Stomach (tissue), 9 donors: Measurements from ENCODE around the gene BICD1. TPM values are rescaled to one million over a fixed set of nuclear protein-coding genes. Genes with fewer than 3 reads are reported as not detected.

Experiments used
- DNase-seq, 2 donors: peaks; one replicate each; pipeline versions ENCODE4 v3.0.0 to v3.0.0-alpha.2; 2013 to 2019
- H3K27ac ChIP-seq, 5 donors: fragments of 200-600 bp in 4 of 5; sonication (generic) in 4 of 5; one replicate each; pipeline ENCODE4 v1.5.1; 2013 to 2019; ENCODE audit warnings: mild to moderate bottlenecking in 1 of 5, moderate library complexity in 1 of 5
- H3K27me3 ChIP-seq, 3 donors: fragments of 200-600 bp; sonication (generic); one replicate each; pipeline ENCODE4 v1.5.1; 2017 to 2019; ENCODE audit warnings: mixed run types in 1 of 3
- H3K36me3 ChIP-seq, 4 donors: fragments of 200-600 bp; sonication (generic); 1 replicate in 3 of 4; 2 replicates in 1 of 4; pipeline ENCODE4 v1.5.1; 2016 to 2019
- H3K4me1 ChIP-seq, 4 donors: fragments of 200-600 bp; sonication (generic); one replicate each; pipeline ENCODE4 v1.5.1; 2016 to 2019
- H3K4me3 ChIP-seq, 4 donors: fragments of 200-600 bp; sonication (generic) in 3 of 4; one replicate each; pipeline ENCODE4 v1.5.1; 2016 to 2019; ENCODE audit warnings: mild to moderate bottlenecking in 1 of 4
- H3K9me3 ChIP-seq, 4 donors: fragments of 200-600 bp; sonication (generic); one replicate each; pipeline ENCODE4 v1.5.1; 2016 to 2019
- CTCF ChIP-seq, 7 experiments: fragments of 450-650 bp in 4 of 7; fragments of 200-600 bp in 3 of 7; sonication (generic) in 3 of 7; IDR thresholded peaks; one replicate each; pipeline ENCODE4 v1.5.1; 2016 to 2019; ENCODE audit warnings: antibody characterized with exemption in 7 of 7, control low read depth in 2 of 7, mild to moderate bottlenecking in 1 of 7
- EP300 ChIP-seq: sonication (generic); formaldehyde crosslinking; IDR thresholded peaks from one replicate; pipeline ENCODE4 v1.6.1; 2017; ENCODE audit warnings: antibody characterized with exemption
- POLR2A ChIP-seq, 4 donors: fragments of 450-650 bp; IDR thresholded peaks; one replicate each; pipeline ENCODE4 v1.6.1; 2016; ENCODE audit warnings: antibody characterized with exemption in 4 of 4, control low read depth in 2 of 4, mild to moderate bottlenecking in 1 of 4, moderate library complexity in 1 of 4
- POLR2AphosphoS5 ChIP-seq, 3 donors: sonication (generic); formaldehyde crosslinking; IDR thresholded peaks; one replicate each; pipeline ENCODE4 v1.6.1; 2016; ENCODE audit warnings: antibody characterized with exemption in 3 of 3
- WGBS, 5 donors: extraction: QIAGEN DNeasy Blood & Tissue Kit in 3 of 5; methylation state at CpG; one replicate each; pipeline versions ENCODE4 v1.1.5 to v1.1.7; 2013 to 2018; 5-methylcytosine and 5-hydroxymethylcytosine counted together
- intact Hi-C: fragments of 100-400 bp; cut with DNase I; formaldehyde crosslinking; loops from one replicate; pipeline ENCODE4 v1.15.1; 2023; ENCODE audit warnings: low total_unique reads
- polyA plus RNA-seq, 3 donors: library from polyadenylated mRNA; stranded (reverse); fragments of 200-250 nt; gene quantifications; one replicate each; pipeline ENCODE4 v1.2.3, GENCODE V29; 2013
- total RNA-seq, 5 donors: library from RNA; depleted of rRNA; stranded (reverse); fragments of >200 nt; gene quantifications; one replicate each; pipeline versions ENCODE4 v1.1.0 to v1.2.3, GENCODE V29; 2014 to 2016
- donor health status: healthy with polysubstance abuse.
- donor health status: Bipolar disorder and iron deficiency.
- donor health status: healthy.

The BICD1 gene
- total and polyA plus RNA-seq, 8 donors, result 1.6 to 17.3 (median 2.1) TPM

DNA sequence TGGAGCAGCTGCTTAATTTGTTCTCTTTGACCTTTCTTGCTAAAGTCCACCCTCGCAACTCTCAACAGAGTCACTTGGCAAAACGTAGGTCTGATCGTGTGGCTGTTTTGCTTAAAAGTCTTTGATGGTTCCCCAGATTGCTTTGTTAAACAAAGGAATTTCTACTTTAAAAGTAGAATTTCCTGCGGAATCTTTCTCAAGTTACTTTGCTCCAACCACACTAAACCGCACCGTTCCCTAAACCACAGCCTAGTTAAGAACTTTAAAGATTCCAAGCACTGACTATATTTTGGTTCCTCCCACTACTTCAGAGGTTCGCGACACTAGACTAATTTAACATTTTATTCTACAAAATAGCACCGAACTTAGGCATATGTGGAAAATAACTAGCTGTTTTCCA lies 177.9 kb downstream of the BICD1 start:
- intact Hi-C loops, result no loop called here
- DNase-seq, result no peak
- Histone ChIP-seq H3K36me3 (no peaks in the 10 kb centered on the region), H3K27me3 (no peaks in the 10 kb centered on the region), H3K9me3 (no peaks in the 10 kb centered on the region), H3K27ac (no peak overlapping the region), H3K4me3 (no peak overlapping the region), H3K4me1 (no peaks in the 10 kb centered on the region)
- TF ChIP-seq POLR2AphosphoS5 (IDR thresholded peaks at IDR 0.05) (no peak), EP300 (no peak), POLR2A (IDR thresholded peaks at IDR 0.05) (no peak), CTCF (IDR thresholded peaks at IDR 0.05) (no peak)
- WGBS, 5 donors, result 82 to 89% (median 88%) methylated on average over 9 of the region's 9 CpGs

- TF ChIP-seq POLR2AphosphoS5 (IDR thresholded peaks at IDR 0.05) (no peak), EP300 (no peak), CTCF (IDR thresholded peaks at IDR 0.05) (no peak), POLR2A (IDR thresholded peaks at IDR 0.05) (no peak)
- H3K36me3 ChIP-seq, result no peaks in the 10 kb centered on the region
- H3K4me1 ChIP-seq, result peaks cover 0 to under 1% (median 0%) of the 10 kb centered on the region in 4 donors
- no peak overlapping the region for H3K27ac ChIP-seq
- 33 to 54% (median 42%) methylated on average over 2 of the region's 2 CpGs for WGBS, 5 donors
- no peak overlapping the region for H3K4me3 ChIP-seq
- intact Hi-C loops, result no loop called here
- no peaks in the 10 kb centered on the region for H3K9me3 ChIP-seq
- no peaks in the 10 kb centered on the region for H3K27me3 ChIP-seq
- DNase-seq, result no peak
Measured at GRCh38 chr12:32285021-32285420, 178.4 kb downstream of the BICD1 start.

- TF ChIP-seq POLR2A (IDR thresholded peaks at IDR 0.05) (no peak), CTCF (IDR thresholded peaks at IDR 0.05) (no peak), POLR2AphosphoS5 (IDR thresholded peaks at IDR 0.05) (no peak), EP300 (no peak)
- Histone ChIP-seq H3K4me1 (peaks cover 0 to 4% (median 0%) of the 10 kb centered on the region in 4 donors), H3K4me3 (no peak overlapping the region), H3K27me3 (no peaks in the 10 kb centered on the region), H3K9me3 (no peaks in the 10 kb centered on the region), H3K36me3 (no peaks in the 10 kb centered on the region), H3K27ac (no peak overlapping the region)
- intact Hi-C loops, result no loop called here
- DNase-seq, result no peak
- WGBS, 5 donors, result 47 to 76% (median 69%) methylated on average over 2 of the region's 2 CpGs
Measured at GRCh38 chr12:32285489-32285888, 178.8 kb downstream of the BICD1 start.

GRCh38 chr12:32290411-32290810 lies 183.8 kb downstream of the BICD1 start:
- Histone ChIP-seq H3K27me3 (no peaks in the 10 kb centered on the region), H3K4me3 (no peak overlapping the region), H3K27ac (no peak overlapping the region), H3K4me1 (peaks cover 0 to 4% (median 0%) of the 10 kb centered on the region in 4 donors), H3K36me3 (peaks cover 0 to 9% (median 0%) of the 10 kb centered on the region in 4 donors), H3K9me3 (no peaks in the 10 kb centered on the region)
- intact Hi-C loops, result no loop called here
- peak in 1 of 2 donors; percentile 14 for DNase-seq
- TF ChIP-seq POLR2A (IDR thresholded peaks at IDR 0.05) (no peak), CTCF (IDR thresholded peaks at IDR 0.05) (no peak), POLR2AphosphoS5 (IDR thresholded peaks at IDR 0.05) (no peak), EP300 (no peak)
